NB4 (cell line): ENCODE data around the gene CRTC1.

Experiments
- CTCF ChIP-seq: IDR thresholded peaks from one replicate; pipeline ENCODE4 v1.5.1; 2012; ENCODE audit warnings: low read depth, low read length
- MYC ChIP-seq: IDR thresholded peaks from 2 replicates; pipeline ENCODE4 v1.6.1; 2011; ENCODE audit warnings: low read depth, low read length

- TF ChIP-seq CTCF = no peak
- no peak; the same call in 1 of the 2 replicates for TF ChIP-seq MYC
These were observed 38.4 kb upstream of the CRTC1 start for GRCh38 chr19:18645035-18645511.
